HG03095 (cell line): ENCODE results near the gene SERPINC1.
A peak's percentile ranks its signal among the peaks of the same experiment; 100 is the strongest.
"Not testable (repeated sequence)": the region's sequence is repeated elsewhere in the genome, so short reads cannot be mapped to it uniquely, and the experiment has no call there.

Source experiments
- ATAC-seq: cut with Tn5 transposase; IDR thresholded peaks from one replicate; pipeline ENCODE4 v1.9.1; 2021; ENCODE audit warnings: moderate library complexity; ENCODE audit not compliant: unreplicated experiment

SERPINC1 gene

DNA sequence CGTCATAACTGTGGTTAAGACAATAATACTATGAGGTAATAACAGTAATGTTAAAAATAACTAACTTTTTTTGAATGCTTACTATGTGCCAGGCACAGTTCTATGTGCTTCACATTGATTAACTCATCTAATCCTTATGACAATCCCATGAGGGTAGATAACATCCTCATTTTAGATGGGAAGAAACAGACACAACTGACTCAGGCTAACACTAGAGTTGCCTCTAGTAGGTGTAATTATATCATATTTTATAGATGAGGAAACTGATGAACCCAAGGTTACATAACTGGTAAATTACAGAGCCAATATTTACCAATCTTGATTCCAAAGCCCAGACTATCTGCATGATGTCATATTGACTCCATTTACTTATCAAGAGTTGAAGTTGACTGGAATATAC is 23.5 kb downstream of the SERPINC1 start:
- no peak for ATAC-seq

DNA sequence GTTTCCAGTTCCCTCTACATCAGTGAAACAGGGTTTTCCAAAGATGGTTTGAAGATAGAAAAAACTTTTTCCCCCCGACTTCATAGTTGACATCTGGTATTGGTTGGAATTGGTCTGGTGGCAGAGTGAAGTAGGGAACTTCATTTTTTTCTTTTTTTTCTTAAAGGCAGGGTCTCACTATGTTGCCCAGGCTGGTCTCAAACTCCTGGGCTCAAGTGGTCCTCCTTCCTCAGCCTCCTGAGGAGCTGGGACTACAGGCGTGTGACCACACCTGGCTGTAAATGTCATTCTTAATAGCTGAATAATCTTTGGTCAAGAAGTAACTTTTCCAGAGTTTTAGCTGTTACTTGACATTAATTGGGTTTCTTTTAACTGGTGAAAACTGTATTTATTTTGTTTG is 27.2 kb downstream of the SERPINC1 start:
- ATAC-seq, result no peak

GRCh38 chr1:173888749-173889148 is 28.4 kb downstream of the SERPINC1 start:
- ATAC-seq, result no peak

- ATAC-seq, result no peak
Observed at GRCh38 chr1:173887627-173888026, 29.5 kb downstream of the SERPINC1 start.

GRCh38 chr1:173886746-173887611 is 30.1 kb downstream of the SERPINC1 start:
- ATAC-seq, result no peak

GRCh38 chr1:173884701-173885100 is 32.4 kb downstream of the SERPINC1 start:
- ATAC-seq, result no peak

- ATAC-seq, result not testable (repeated sequence)
Observed at GRCh38 chr1:173881117-173881516, 36.0 kb downstream of the SERPINC1 start.

- no peak for ATAC-seq
Observed at GRCh38 chr1:173878251-173878650, 38.9 kb downstream of the SERPINC1 start.

- no peak for ATAC-seq
Observed at GRCh38 chr1:173876732-173877131, 40.4 kb downstream of the SERPINC1 start.

DNA sequence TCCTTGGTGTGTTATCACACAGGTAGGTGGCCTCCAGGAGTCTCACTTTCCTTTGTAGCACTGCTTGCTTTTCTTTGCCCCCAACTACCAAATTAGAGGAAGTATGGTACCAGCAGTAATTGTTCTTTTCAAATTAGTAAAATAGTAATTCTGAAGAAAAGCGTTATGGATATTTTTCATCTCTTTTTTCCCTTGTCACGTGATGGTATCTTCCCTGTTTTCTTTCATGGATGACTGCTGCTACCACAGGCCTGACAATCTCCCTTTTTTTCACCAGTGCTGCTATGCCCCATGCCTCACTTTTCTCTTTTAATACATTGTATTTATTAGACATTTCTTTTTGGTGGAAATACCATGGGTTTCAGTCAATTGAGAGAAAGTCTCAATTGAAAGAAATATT is 45.6 kb downstream of the SERPINC1 start:
- no peak for ATAC-seq

- no peak for ATAC-seq
Observed at GRCh38 chr1:173871091-173871490, 46.0 kb downstream of the SERPINC1 start.

GRCh38 chr1:173870252-173871075 is 46.7 kb downstream of the SERPINC1 start:
- ATAC-seq, result peak; percentile 23

DNA sequence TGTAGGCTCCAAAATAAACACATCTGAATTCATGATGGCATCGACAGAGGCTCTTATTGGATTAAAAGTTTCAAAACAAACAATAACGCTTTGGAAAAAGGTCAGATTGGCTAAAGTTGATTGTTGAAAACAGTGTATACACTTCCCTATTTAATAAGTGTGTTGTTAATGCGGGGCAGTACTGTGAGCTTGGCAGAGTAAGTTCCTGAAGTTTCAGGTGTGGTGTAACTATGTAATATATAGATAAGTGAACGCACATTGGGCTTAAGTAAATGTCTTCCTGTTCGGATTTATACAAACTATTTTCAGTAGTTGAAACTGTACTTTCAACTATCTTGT is 48.1 kb downstream of the SERPINC1 start:
- ATAC-seq, result no peak

GRCh38 chr1:173868266-173869020 is 48.7 kb downstream of the SERPINC1 start, which contains the start of gene ZBTB37:
Gene ZBTB37, plus strand, starts transcription at chr1:173868380. Its CDS starts 1,846 bp downstream, at chr1:173870226.
- ATAC-seq, result peak; percentile 57

GRCh38 chr1:173867753-173868265 is 49.3 kb downstream of the SERPINC1 start, which contains the start of gene GAS5:
Gene GAS5, minus strand, starts transcription at chr1:173867989.
- ATAC-seq, result peak; percentile 61

GRCh38 chr1:173867141-173867752 is 49.9 kb downstream of the SERPINC1 start:
- no peak for ATAC-seq

DNA sequence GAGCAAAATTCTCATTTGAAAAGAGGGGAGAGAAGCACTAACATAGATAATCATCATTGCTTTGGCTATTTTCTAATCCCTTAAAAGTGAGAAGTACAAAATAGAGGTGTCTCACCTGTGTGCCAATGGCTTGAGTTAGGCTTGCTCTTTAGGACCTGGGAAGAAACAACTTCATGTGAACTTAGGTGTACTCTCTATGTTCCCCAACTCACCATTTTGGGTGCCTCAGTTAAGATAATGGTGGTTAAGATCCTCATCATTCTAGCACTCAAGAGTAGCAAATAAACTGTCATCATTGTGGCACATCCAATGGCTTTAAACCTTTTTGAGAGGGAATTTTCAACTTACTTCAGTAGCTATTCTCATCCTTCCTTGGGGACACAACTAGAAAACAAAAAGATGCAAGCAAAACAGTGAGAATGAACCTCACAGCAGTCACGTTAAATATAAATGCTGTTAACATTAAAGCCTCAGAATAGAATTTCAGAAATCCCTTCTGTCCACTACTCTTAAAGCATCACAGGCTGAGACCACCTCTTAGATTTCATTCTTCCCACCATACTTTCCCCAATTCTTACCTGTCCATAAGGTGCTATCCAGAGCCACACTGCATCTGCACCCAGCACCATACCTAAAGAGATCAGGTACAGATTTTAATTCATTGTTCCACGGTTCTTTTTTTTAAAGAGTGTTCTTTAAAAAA is 50.6 kb downstream of the SERPINC1 start:
- no peak for ATAC-seq

DNA sequence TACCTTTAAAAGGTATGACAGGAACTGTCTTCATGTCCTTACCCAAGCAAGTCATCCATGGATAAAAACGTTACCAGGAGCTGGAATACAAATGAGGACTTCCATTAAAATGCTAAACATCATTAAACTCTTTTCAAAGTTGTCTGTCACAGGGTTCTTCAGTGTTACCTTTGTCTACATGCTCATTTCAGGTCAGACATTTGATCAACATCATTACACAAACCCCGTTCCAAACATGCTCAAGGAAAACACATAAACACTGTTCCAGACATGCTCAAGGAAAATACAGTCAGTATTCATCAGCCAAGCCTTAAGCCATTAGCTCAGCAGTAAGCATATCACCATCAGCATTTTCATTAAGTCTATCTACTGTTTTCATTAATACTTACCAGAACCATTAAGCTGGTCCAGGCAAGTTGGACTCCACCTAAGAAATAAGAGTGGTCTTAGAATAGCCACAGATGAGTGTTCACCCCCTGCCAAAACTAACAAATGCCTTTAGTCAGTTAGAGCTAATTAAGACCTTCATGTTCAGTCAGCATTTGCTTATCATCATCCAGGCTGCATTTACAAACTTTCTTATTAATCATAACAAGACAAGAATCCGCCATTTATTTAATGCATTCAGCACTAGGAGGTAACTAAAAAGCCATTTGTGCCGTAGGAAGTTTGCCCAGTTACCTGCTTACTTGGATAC is 51.5 kb downstream of the SERPINC1 start:
- no peak for ATAC-seq

- no peak for ATAC-seq
Observed at GRCh38 chr1:173864179-173864867, 52.8 kb downstream of the SERPINC1 start.
